NCI-H2029 treated with DMSO at 0.1 percent for 48 hours (cell line): ENCODE data around the gene PCNT.

Experiments used
- DNase-seq: peaks from one replicate; lab custom pipeline; 2025; lab: John Stamatoyannopoulos, UW

PCNT gene

GRCh38 chr21:46329796-46330195 is 5.8 kb downstream of the PCNT start:
- DNase-seq = no peak

- no peak for DNase-seq
Observed at GRCh38 chr21:46334351-46335140, 10.6 kb downstream of the PCNT start.

GRCh38 chr21:46336603-46337002 is 12.6 kb downstream of the PCNT start:
- no peak for DNase-seq

GRCh38 chr21:46340998-46341397 is 17.0 kb downstream of the PCNT start:
- DNase-seq = no peak

- DNase-seq = no peak
Observed at GRCh38 chr21:46344219-46344915, 20.4 kb downstream of the PCNT start.

GRCh38 chr21:46345861-46346260 is 21.9 kb downstream of the PCNT start:
- no peak for DNase-seq

GRCh38 chr21:46346296-46347202 is 22.6 kb downstream of the PCNT start:
- DNase-seq = no peak

GRCh38 chr21:46347203-46347550 is 23.2 kb downstream of the PCNT start:
- DNase-seq = no peak

- DNase-seq = no peak
Observed at GRCh38 chr21:46347791-46348381, 23.9 kb downstream of the PCNT start.

- DNase-seq = no peak
Observed at GRCh38 chr21:46349134-46349760, 25.3 kb downstream of the PCNT start.

GRCh38 chr21:46350571-46350970 is 26.6 kb downstream of the PCNT start:
- DNase-seq = no peak

- no peak for DNase-seq
Observed at GRCh38 chr21:46350981-46351380, 27.0 kb downstream of the PCNT start.

GRCh38 chr21:46351476-46352163 is 27.7 kb downstream of the PCNT start:
- no peak for DNase-seq

GRCh38 chr21:46352164-46352515 is 28.2 kb downstream of the PCNT start:
- DNase-seq = no peak

- no peak for DNase-seq
Observed at GRCh38 chr21:46352913-46353312, 29.0 kb downstream of the PCNT start.

- no peak for DNase-seq
Observed at GRCh38 chr21:46354046-46354445, 30.1 kb downstream of the PCNT start.

- no peak for DNase-seq
Observed at GRCh38 chr21:46354518-46354917, 30.6 kb downstream of the PCNT start.

GRCh38 chr21:46355161-46356004 is 31.4 kb downstream of the PCNT start:
- no peak for DNase-seq

GRCh38 chr21:46356005-46356338 is 32.0 kb downstream of the PCNT start:
- DNase-seq = no peak
